Medulla oblongata (tissue), 1 donor: ENCODE data around the gene NSUN5.
"Not testable (repeated sequence)": the region's sequence is repeated elsewhere in the genome, so short reads cannot be mapped to it uniquely, and the experiment has no call there.

Experiments
- DNase-seq: peaks from one replicate; pipeline ENCODE4 v3.0.0-alpha.2; 2015; ENCODE audit errors: extremely low spot score

Gene NSUN5

DNA sequence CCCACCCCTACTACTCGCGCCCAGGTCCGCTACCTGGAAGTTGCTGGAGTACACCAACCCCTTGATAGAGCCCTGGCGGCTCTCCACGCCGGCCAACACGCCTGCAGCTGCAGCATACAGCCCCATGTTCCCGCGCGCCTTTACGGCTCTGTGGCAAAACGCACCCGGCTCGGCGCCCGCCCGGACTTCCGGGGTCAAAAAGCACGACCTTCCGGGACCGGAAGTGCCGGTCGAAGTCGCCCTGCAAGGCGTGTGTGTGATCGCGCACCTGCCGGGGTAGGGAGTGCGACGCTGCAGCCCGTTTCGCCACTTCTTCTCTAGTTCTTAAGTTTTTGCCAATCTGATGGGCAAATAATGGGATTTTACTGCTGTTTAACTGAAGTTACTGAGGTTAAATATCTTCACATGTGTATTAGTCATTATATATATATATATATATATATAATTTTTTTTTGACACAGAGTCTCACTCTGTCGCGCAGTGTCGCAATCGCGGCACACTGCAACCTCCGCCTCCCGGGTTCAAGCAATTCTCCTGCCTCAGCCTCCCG, at the start of gene NSUN5:
Gene NSUN5, minus strand, starts transcription at position 162 of the 550 bp plus-strand sequence. Its CDS starts 36 bp downstream, at position 126.
- peak; percentile 72 for DNase-seq

- DNase-seq: no peak
These were observed 47.5 kb upstream of the NSUN5 start for GRCh38 chr7:73356159-73356558.

- no peak for DNase-seq
These were observed 46.2 kb upstream of the NSUN5 start for GRCh38 chr7:73354821-73355220.

GRCh38 chr7:73354196-73354595, 45.6 kb upstream of the NSUN5 start:
- DNase-seq: no peak

DNA sequence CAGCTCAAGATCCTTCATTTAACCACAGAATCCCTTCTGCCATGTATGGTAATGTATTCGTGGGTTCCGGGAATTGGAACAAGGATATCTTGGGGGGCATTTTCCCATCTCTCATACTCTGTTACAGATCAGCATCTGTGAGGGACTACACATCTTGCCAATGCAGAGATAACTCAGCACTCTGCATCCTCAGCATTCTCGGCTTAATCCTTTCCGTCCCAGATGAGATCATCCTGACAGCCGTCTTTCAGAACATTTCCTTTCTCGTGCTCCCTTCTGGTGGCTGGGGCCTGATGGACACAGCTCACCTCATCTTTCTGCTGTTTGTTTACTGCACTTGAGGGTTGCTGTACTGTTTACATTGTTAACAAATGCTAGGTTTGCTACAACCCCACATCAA, 44.6 kb upstream of the NSUN5 start:
- DNase-seq: no peak

- DNase-seq: no peak
These were observed 44.2 kb upstream of the NSUN5 start for GRCh38 chr7:73352784-73353183.

DNA sequence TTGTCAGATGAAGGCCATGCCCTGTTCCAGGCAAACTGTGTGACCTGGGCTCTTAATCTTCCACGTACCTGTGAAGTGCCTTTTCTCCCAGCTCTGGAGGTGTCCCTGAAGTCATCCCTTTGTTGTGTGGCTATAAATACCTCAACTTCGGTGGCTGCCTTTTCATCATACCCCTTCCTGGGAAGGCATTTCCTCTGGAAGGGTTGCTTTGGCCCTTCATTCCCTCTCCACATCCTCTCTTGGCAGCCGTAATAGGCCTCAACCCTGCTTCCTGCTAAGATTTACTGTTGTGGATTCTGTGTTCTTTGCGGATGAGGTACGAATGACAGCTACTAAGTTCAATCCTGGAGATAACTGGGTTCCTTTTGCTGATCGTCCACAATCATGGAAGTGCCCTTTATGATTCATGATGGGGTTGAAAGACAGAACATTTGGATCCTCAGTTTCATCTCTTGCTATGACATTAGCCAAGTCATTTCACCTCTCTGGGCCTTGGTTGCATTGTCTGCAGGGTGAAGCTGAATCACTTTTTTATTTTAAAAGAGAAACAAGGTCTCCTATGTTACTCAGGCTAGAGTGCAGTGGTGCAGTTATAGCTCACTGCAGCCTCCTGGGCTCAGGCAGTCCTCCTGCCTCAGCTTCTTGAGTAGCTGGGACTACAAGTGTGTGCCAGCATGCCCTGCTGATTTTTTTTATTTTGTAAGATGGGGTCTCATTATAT, 43.0 kb upstream of the NSUN5 start:
- no peak for DNase-seq

GRCh38 chr7:73350306-73351068, 41.9 kb upstream of the NSUN5 start:
- no peak for DNase-seq

DNA sequence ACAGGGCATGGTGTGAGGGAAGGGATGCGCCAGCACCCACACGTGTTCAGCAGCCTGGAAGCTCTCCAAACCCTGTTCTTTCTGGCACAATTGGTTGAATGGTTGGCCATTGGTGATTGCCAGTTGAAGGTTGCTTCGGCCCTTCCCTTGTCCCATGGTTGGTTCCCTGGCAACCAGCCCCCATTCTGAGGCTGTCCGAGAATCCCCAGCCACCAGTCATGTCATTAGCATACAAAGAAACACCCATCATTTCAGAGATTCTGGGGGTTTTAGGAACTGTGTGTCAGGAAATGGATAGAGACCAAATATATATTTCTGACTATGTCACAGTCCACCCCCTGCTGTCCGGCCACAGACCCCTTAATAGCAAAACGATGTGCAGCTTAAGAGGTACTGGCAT, 41.1 kb upstream of the NSUN5 start:
- no peak for DNase-seq

GRCh38 chr7:73345951-73346350, 37.3 kb upstream of the NSUN5 start:
- DNase-seq: no peak

DNA sequence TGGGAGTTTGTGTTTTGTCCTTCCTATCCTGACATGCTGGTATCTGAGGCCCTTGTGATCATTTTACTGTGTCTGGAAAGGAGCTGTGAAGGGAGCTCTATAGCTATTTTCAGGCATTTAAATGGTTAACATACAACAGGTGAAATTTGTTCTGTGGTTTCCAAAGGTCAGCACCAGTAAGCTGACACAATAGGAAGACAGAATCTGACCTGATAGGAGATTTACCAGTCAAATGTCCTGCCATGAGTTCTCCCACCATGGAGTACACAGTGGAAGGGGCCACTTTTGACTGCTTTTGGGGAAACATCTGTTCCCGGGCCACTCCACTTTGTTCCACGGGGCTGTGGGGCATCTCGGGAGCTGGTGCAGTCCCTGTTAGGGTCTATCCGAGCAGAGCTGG, 36.9 kb upstream of the NSUN5 start:
- no peak for DNase-seq

DNA sequence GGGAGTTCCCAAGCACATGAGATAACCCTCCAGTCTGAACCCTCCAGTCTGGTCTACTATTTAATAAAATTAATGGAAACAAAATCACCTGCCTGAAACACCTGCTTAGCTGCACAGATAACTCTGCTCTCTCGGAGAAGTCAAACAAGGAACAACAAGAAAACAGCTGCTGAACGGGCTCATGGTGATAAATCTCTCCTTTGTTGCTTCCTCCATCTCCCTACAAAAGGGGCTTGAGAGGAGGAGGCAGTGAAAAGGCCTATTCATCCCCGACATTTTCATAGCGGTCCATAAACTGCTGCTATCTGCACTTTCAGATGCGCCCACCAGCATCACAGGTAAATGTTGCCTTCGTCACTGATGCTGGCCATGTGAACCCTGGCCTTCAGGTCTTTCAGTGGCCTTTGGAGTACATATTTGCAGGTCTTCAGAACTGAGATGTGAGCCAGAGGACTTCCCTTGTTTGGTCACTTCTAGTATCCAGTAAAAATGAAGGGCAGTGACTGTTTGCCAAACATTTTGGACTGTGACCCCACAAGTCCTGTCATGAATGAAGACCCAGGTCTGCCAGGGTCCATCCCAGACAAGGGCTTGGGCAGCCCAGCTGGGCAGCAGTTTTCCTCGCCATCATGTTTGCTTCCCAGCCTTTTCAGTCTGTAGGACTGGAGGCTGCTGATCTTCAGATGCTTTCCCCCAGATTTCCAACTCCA, 35.2 kb upstream of the NSUN5 start:
- peak; percentile 44 for DNase-seq

DNA sequence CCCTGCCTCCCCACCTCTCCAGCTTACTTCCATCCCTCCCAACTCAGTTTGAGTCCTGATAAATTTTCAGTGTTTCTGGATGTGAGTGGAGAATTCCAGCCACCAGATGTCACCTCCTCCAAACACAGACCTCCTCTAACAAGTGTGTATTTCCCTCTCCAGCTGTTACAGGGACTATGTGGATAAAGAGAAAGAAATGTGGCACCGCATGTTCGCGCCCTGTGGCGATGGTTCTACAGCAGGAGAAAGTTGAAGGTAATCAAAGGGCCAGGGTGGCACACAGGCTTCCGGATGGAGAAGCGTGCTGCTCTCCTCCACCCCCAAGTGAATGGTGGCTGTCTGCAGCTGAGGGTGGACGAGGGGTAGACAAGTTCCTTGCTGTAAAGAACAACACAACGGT, 34.0 kb upstream of the NSUN5 start:
- peak; percentile 60 for DNase-seq

- no peak for DNase-seq
These were observed 33.3 kb upstream of the NSUN5 start for GRCh38 chr7:73341877-73342276.

DNA sequence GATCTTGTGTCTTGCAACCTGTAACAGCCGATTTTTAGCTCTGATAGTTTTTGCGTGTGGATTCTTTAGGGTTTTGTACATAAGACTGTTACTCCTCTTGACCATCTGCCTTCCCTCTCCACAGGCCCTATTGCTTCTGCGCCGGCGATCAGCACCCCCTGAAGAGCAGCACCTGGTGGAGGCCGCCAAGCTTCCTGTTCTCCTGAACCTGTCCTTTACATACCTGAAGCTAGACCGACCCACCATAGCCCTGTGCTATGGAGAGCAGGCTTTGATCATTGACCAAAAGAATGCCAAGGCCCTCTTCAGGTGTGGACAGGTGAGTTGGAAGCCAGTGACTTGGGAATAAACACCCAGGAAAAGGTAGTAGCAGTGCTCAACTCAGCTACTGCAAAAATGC, 31.9 kb upstream of the NSUN5 start:
- DNase-seq: no peak

- no peak for DNase-seq
These were observed 29.7 kb upstream of the NSUN5 start for GRCh38 chr7:73338321-73338720.

DNA sequence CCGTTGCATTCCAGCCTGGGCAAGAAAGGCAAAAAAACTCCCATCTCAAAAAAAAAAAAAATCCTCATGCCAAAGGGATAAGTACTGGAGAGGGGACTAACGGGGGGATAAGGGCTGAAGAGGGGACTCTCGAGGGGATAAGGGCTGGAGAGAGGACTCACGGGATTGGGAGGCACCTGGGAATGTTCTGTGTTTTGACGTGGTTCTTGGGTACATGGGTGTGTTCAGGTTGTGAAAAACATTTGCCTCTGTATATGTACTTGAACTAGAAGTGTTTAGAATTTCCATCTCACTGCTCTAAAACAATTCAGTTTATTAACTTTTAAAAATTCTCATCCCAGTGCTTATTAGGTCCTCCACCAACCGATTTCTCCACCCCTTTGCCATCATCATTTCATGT, 23.8 kb upstream of the NSUN5 start:
- no peak for DNase-seq

GRCh38 chr7:73330772-73331171, 22.1 kb upstream of the NSUN5 start:
- DNase-seq: no peak

- peak; percentile 21 for DNase-seq
These were observed 21.4 kb upstream of the NSUN5 start for GRCh38 chr7:73329861-73330581.

- no peak for DNase-seq
These were observed 20.1 kb upstream of the NSUN5 start for GRCh38 chr7:73328696-73329095.

DNA sequence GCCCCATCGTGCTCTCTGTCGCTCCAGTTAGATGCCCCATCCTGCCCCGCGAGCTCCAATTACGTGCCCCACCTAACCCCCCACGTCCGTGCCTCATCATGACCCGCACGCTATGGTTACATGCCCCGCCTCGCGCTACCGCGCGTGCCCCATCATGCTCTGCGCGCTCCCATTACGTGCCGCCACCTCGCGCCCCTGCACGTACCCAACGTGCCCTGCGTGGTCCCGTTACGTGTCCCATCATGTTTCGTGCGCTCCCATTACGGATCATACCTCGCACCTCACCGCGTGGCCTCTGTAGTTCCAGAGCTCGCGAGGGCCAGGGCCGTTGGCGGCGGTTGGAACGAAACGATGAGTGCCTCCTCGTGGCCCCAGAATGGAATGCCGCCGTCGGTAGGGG, 19.3 kb upstream of the NSUN5 start, which contains the start of the genes FKBP6 and TRIM50:
Gene FKBP6, plus strand, starts transcription at position 240 of the 400 bp plus-strand sequence. CDS start 268 bp downstream, outside the sequence.
Gene TRIM50, minus strand, starts transcription at position 161 of the 400 bp plus-strand sequence. CDS start 3,295 bp downstream, outside the sequence.
- DNase-seq: not testable (repeated sequence)
